ENCODE measurements around the gene KCTD1. TPM values are rescaled to one million over a fixed set of nuclear protein-coding genes. Genes with fewer than 3 reads are reported as not detected.

Gene KCTD1
- total RNA-seq, 1 donor from 2014 or later = 18.8 TPM

DNA sequence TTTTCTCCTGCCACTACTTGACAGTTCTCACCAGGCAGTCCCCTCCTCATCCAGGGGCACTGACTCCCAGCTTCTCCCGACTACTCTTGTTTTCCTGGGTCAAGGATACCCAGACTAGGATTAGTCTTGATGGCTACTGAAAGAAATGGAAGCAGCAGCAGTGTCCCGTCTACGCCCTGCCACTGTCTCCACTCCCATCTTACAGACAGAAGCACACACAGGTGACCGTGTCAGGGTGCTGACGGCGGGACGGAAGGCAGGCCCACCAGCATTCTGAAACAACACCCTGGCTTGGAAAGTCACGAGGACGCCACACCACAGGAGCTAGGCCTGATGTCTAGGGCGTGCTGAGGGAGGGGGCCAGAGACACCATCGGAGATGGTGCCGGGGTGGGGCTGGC, 82.9 kb downstream of the KCTD1 start:
- H3K27ac Mint-ChIP-seq (ENCODE audit: unreplicated experiment) = no peak overlapping the region
- H3K9me3 Mint-ChIP-seq (ENCODE audit: unreplicated experiment) = no peaks in the 10 kb centered on the region
- peaks cover 17% of the 10 kb centered on the region for H3K4me1 Mint-ChIP-seq (ENCODE audit: low read depth, unreplicated experiment)
- H3K27me3 Mint-ChIP-seq (ENCODE audit: unreplicated experiment) = peaks cover 6% of the 10 kb centered on the region
- H3K4me3 Mint-ChIP-seq (ENCODE audit: unreplicated experiment) = no peak overlapping the region
- TF ChIP-seq, protein P1, sequence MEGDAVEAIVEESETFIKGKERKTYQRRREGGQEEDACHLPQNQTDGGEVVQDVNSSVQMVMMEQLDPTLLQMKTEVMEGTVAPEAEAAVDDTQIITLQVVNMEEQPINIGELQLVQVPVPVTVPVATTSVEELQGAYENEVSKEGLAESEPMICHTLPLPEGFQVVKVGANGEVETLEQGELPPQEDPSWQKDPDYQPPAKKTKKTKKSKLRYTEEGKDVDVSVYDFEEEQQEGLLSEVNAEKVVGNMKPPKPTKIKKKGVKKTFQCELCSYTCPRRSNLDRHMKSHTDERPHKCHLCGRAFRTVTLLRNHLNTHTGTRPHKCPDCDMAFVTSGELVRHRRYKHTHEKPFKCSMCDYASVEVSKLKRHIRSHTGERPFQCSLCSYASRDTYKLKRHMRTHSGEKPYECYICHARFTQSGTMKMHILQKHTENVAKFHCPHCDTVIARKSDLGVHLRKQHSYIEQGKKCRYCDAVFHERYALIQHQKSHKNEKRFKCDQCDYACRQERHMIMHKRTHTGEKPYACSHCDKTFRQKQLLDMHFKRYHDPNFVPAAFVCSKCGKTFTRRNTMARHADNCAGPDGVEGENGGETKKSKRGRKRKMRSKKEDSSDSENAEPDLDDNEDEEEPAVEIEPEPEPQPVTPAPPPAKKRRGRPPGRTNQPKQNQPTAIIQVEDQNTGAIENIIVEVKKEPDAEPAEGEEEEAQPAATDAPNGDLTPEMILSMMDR (IDR thresholded peaks at IDR 0.05; ENCODE audit: partially characterized antibody, unreplicated experiment) = no peak
- no peaks in the 10 kb centered on the region for H3K36me3 Mint-ChIP-seq (ENCODE audit: unreplicated experiment)
- no peak for DNase-seq

DNA sequence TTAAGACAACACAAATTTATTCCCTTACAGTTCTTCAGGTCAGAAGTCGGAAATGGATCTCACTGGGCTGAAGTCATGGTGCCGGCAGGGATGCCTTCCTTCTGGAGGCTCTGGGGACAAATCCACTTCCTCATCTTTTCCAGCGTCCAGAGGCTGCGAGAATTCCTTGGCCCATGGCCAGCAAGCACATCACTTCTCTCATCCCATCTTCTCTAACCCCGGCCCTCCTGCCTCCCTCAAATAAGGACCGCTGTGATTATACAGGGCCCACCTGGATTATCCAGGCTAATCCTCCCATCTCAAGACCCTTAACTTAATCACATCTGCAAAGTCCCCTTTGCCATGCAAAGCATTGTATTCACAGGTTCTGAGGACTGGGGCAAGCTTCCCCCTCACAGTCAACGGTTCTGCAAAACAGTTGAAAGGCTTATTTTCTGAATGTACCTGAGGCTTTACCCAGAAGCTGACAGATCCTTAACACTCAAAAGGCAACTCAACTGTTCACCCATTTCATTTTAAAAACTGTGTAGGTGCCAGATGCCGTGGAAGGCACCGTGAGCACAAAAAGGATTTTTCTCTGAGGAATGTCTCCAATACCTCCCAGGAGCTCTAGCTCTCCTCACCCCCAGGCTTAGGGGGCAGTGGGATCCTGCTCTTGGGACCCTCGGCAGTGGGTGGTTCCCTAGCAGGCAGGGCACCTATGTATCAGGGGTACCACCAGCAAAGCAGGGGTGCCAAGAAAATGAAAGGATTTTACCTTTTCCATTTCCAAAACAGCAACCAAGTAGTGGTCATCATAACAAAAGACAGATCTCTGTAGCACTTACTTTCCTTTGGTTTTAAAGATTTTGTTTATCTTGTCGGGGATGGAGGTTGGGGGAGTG, 84.0 kb downstream of the KCTD1 start:
- H3K36me3 Mint-ChIP-seq (ENCODE audit: unreplicated experiment) = no peaks in the 10 kb centered on the region
- peaks cover 6% of the 10 kb centered on the region for H3K27me3 Mint-ChIP-seq (ENCODE audit: unreplicated experiment)
- no peak overlapping the region for H3K27ac Mint-ChIP-seq (ENCODE audit: unreplicated experiment)
- no peak overlapping the region for H3K4me3 Mint-ChIP-seq (ENCODE audit: unreplicated experiment)
- DNase-seq = no peak
- H3K4me1 Mint-ChIP-seq (ENCODE audit: low read depth, unreplicated experiment) = peaks cover 13% of the 10 kb centered on the region
- no peaks in the 10 kb centered on the region for H3K9me3 Mint-ChIP-seq (ENCODE audit: unreplicated experiment)
- TF ChIP-seq, protein P1 (IDR thresholded peaks at IDR 0.05; ENCODE audit: partially characterized antibody, unreplicated experiment) = no peak

DNA sequence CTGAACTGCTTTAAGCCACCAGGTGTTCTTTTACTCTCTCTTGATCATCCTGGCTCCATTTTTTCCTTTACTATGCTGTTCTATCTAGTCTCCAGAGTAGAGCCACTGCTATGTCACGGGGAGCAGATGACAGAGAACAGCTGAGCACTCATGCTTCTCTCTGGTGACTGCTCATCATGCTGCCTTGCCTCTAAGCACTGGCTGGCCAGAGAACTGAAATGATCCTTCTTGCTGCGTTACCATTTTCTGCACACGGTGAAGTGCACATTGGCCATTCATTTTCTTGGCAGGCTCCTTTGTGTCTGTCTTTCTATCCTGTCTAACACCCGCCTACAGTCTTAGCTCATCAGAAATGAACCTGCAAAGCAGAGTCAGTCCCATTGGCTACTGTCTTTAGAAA, 86.0 kb downstream of the KCTD1 start:
- Mint-ChIP-seq H3K27ac (ENCODE audit: unreplicated experiment) (no peak overlapping the region), H3K36me3 (ENCODE audit: unreplicated experiment) (peaks cover 7% of the 10 kb centered on the region), H3K27me3 (ENCODE audit: unreplicated experiment) (peaks cover 6% of the 10 kb centered on the region), H3K4me3 (ENCODE audit: unreplicated experiment) (no peak overlapping the region), H3K9me3 (ENCODE audit: unreplicated experiment) (peaks cover 2% of the 10 kb centered on the region), H3K4me1 (ENCODE audit: low read depth, unreplicated experiment) (peaks cover 21% of the 10 kb centered on the region)
- DNase-seq = no peak
- TF ChIP-seq, protein P1 (IDR thresholded peaks at IDR 0.05; ENCODE audit: partially characterized antibody, unreplicated experiment) = no peak

DNA sequence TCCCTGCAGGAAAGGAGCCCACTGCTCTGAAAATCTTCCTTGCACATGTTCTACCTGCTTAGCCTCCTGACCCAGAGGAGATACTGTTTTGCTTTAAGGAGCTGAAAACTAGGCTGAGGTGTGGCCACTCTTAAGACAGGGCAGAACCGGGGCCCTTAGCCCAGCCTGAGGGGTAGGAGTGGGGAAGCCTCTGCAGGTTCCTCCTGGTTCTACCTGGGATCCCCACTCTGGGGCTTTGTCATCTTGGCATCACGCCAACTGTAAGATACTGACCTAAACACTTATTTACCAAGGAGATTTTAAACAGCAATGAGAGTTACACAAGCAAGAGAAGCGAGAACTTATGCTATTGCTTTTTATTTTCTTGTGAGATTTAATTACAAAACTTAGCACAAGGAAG, 86.9 kb downstream of the KCTD1 start:
- no peak overlapping the region for H3K4me3 Mint-ChIP-seq (ENCODE audit: unreplicated experiment)
- H3K27me3 Mint-ChIP-seq (ENCODE audit: unreplicated experiment) = peaks cover 6% of the 10 kb centered on the region
- H3K27ac Mint-ChIP-seq (ENCODE audit: unreplicated experiment) = no peak overlapping the region
- peaks cover 2% of the 10 kb centered on the region for H3K9me3 Mint-ChIP-seq (ENCODE audit: unreplicated experiment)
- no peak for DNase-seq
- peaks cover 7% of the 10 kb centered on the region for H3K36me3 Mint-ChIP-seq (ENCODE audit: unreplicated experiment)
- H3K4me1 Mint-ChIP-seq (ENCODE audit: low read depth, unreplicated experiment) = peaks cover 21% of the 10 kb centered on the region
- TF ChIP-seq, protein P1 (IDR thresholded peaks at IDR 0.05; ENCODE audit: partially characterized antibody, unreplicated experiment) = no peak

DNA sequence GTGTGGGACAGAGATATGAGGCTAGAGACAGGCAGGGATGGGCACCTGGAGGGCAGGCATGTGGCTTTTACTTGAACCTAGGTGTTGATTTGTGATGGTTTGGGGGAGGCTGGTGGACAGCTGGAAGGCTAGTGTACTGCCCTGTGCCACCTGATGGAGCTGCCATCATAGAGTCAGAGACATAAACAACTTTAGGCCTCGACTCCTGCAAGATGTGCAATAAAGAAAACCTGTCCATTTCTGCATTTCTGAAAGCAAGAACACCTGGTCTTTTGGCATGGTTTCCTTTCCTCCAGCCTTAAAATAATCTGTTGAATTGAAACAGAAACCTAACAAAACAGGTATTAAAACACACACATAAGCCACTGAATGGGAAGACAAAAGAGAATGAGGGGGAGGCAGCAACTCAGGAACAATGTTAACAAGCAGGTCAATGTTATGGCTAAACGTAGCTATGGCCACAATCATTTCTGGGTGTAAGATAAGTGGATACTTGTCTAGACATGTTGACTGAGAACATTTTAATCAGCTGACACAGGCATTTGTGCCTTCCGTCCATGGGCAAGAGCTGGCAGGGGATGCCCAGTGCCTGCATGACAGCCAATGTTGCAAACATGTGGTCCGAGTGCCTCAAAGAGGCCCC, 87.8 kb downstream of the KCTD1 start:
- Mint-ChIP-seq H3K9me3 (ENCODE audit: unreplicated experiment) (peaks cover 2% of the 10 kb centered on the region), H3K27ac (ENCODE audit: unreplicated experiment) (no peak overlapping the region), H3K4me1 (ENCODE audit: low read depth, unreplicated experiment) (peaks cover 21% of the 10 kb centered on the region), H3K27me3 (ENCODE audit: unreplicated experiment) (peaks cover 4% of the 10 kb centered on the region), H3K4me3 (ENCODE audit: unreplicated experiment) (no peak overlapping the region), H3K36me3 (ENCODE audit: unreplicated experiment) (peaks cover 7% of the 10 kb centered on the region)
- TF ChIP-seq, protein P1 (IDR thresholded peaks at IDR 0.05; ENCODE audit: partially characterized antibody, unreplicated experiment) = no peak
- no peak for DNase-seq

Measured in glutamatergic neuron (in vitro differentiated cells).